ENCODE measurements around the gene MRPL51. TPM values are rescaled to one million over a fixed set of nuclear protein-coding genes. Genes with fewer than 3 reads are reported as not detected.

Gene MRPL51
- polyA plus RNA-seq, 1 donor from 2014 or later, result 117 TPM

DNA sequence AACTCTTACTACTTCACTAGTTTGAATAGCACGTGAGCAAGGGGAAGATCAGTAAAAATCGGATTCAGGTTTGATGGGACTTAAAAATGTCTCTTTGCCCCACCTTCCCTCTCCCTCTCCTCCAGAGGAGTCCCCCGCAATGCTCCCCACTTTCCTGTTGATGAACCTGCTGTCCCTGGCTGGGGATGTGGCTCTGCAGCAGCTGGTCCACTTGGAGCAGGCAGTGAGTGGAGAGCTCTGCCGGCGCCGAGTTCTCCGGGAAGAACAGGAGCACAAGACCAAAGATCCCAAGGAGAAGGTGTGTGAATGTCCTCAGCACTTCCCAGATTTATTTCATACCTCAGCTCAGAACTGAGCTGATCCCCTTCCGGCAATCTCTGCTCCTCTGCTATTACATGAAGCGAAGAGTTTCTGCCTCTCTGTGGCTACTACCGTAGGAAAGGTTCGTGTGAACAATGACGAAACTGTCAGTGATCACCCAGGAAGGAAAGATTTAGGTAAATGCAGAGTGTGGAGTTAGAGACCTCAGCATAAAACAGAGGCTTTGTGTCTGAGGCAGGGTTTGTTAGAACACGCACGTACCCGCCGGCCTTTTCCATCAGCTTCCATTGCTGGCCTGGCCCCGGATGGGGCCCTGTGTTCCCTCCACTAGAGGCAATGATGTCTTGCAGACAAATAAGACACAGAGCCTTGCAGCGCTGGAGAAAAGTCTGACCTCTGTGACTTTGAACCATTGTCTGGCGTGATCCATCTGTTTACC lies 33.9 kb upstream of the MRPL51 start:
- Histone ChIP-seq H3K36me3 (ENCODE audit: insufficient read depth, low read length) (no peaks in the 10 kb centered on the region), H3K9me2 (ENCODE audit: insufficient read depth, low read length) (no peaks in the 10 kb centered on the region), H3K79me2 (replicated peaks; ENCODE audit: insufficient read depth, low read length) (no peaks in the 10 kb centered on the region), H3F3A (ENCODE audit: insufficient read depth, low read length, poor library complexity, severe bottlenecking) (peaks cover 3% of the 10 kb centered on the region), H3K4me2 (ENCODE audit: low read length) (no peak overlapping the region), H2AFZ (ENCODE audit: low read depth, low read length) (no peak overlapping the region), H4K20me1 (ENCODE audit: insufficient read depth) (no peaks in the 10 kb centered on the region), H3K9me3 (ENCODE audit: low read length) (no peaks in the 10 kb centered on the region), H3K9ac (ENCODE audit: low read length) (no peak overlapping the region), H3K27me3 (ENCODE audit: insufficient read depth, low read depth, low read length) (no peaks in the 10 kb centered on the region), H3K4me3 (ENCODE audit: low read length) (no peak overlapping the region), H3K27ac (ENCODE audit: low read length) (no peak overlapping the region)
- TF ChIP-seq MXI1 (conservative IDR thresholded peaks at IDR 0.05; ENCODE audit: poor library complexity, severe bottlenecking), result no peak
- no peak for TF ChIP-seq REST (IDR thresholded peaks at IDR 0.05; ENCODE audit: borderline replicate concordance)
- TF ChIP-seq EZH2 (IDR thresholded peaks at IDR 0.05; ENCODE audit: borderline replicate concordance, insufficient read depth, low read length, poor library complexity, severe bottlenecking), result no peak
- no peak for TF ChIP-seq RAD21 (conservative IDR thresholded peaks at IDR 0.05)
- no peak for TF ChIP-seq SMC3 (conservative IDR thresholded peaks at IDR 0.05; ENCODE audit: poor library complexity)
- TF ChIP-seq POLR2AphosphoS5 (IDR thresholded peaks at IDR 0.05), result no peak
- TF ChIP-seq, protein P1, sequence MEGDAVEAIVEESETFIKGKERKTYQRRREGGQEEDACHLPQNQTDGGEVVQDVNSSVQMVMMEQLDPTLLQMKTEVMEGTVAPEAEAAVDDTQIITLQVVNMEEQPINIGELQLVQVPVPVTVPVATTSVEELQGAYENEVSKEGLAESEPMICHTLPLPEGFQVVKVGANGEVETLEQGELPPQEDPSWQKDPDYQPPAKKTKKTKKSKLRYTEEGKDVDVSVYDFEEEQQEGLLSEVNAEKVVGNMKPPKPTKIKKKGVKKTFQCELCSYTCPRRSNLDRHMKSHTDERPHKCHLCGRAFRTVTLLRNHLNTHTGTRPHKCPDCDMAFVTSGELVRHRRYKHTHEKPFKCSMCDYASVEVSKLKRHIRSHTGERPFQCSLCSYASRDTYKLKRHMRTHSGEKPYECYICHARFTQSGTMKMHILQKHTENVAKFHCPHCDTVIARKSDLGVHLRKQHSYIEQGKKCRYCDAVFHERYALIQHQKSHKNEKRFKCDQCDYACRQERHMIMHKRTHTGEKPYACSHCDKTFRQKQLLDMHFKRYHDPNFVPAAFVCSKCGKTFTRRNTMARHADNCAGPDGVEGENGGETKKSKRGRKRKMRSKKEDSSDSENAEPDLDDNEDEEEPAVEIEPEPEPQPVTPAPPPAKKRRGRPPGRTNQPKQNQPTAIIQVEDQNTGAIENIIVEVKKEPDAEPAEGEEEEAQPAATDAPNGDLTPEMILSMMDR (IDR thresholded peaks at IDR 0.05; ENCODE audit: poor library complexity, severe bottlenecking), result no peak
- TF ChIP-seq TAF1 (IDR thresholded peaks at IDR 0.05; ENCODE audit: low read depth), result no peak
- no peak for TF ChIP-seq EP300 (conservative IDR thresholded peaks at IDR 0.05; ENCODE audit: poor library complexity, severe bottlenecking)

- Histone ChIP-seq H3K9me2 (ENCODE audit: insufficient read depth, low read length) (no peaks in the 10 kb centered on the region), H3K4me2 (ENCODE audit: low read length) (no peak overlapping the region), H3K36me3 (ENCODE audit: insufficient read depth, low read length) (no peaks in the 10 kb centered on the region), H3K9me3 (ENCODE audit: low read length) (no peaks in the 10 kb centered on the region), H4K20me1 (ENCODE audit: insufficient read depth) (no peaks in the 10 kb centered on the region), H2AFZ (ENCODE audit: low read depth, low read length) (no peak overlapping the region), H3K4me3 (ENCODE audit: low read length) (no peak overlapping the region), H3K9ac (ENCODE audit: low read length) (no peak overlapping the region), H3K27ac (ENCODE audit: low read length) (no peak overlapping the region), H3F3A (ENCODE audit: insufficient read depth, low read length, poor library complexity, severe bottlenecking) (no peaks in the 10 kb centered on the region), H3K79me2 (replicated peaks; ENCODE audit: insufficient read depth, low read length) (no peaks in the 10 kb centered on the region), H3K27me3 (ENCODE audit: insufficient read depth, low read depth, low read length) (no peaks in the 10 kb centered on the region)
- no peak for TF ChIP-seq EZH2 (IDR thresholded peaks at IDR 0.05; ENCODE audit: borderline replicate concordance, insufficient read depth, low read length, poor library complexity, severe bottlenecking)
- no peak for TF ChIP-seq POLR2AphosphoS5 (IDR thresholded peaks at IDR 0.05)
- TF ChIP-seq, protein P1 (IDR thresholded peaks at IDR 0.05; ENCODE audit: poor library complexity, severe bottlenecking), result no peak
- TF ChIP-seq MXI1 (conservative IDR thresholded peaks at IDR 0.05; ENCODE audit: poor library complexity, severe bottlenecking), result no peak
- no peak for TF ChIP-seq EP300 (conservative IDR thresholded peaks at IDR 0.05; ENCODE audit: poor library complexity, severe bottlenecking)
- no peak for TF ChIP-seq REST (IDR thresholded peaks at IDR 0.05; ENCODE audit: borderline replicate concordance)
- no peak for TF ChIP-seq TAF1 (IDR thresholded peaks at IDR 0.05; ENCODE audit: low read depth)
- TF ChIP-seq SMC3 (conservative IDR thresholded peaks at IDR 0.05; ENCODE audit: poor library complexity), result no peak
- TF ChIP-seq RAD21 (conservative IDR thresholded peaks at IDR 0.05), result no peak
Observed at GRCh38 chr12:6526201-6526600, 33.1 kb upstream of the MRPL51 start.

Data from neural cell (in vitro differentiated cells).